GM19025 (cell line): Measurements from ENCODE around the gene ATAD5.

Experiments used
- ATAC-seq: cut with Tn5 transposase; IDR thresholded peaks from one replicate; pipeline ENCODE4 v1.9.1; 2021; ENCODE audit warnings: mild to moderate bottlenecking, low read depth, moderate library complexity; ENCODE audit not compliant: unreplicated experiment

ATAD5 gene

GRCh38 chr17:30823421-30823820, 8.3 kb upstream of the ATAD5 start:
- no peak for ATAC-seq

DNA sequence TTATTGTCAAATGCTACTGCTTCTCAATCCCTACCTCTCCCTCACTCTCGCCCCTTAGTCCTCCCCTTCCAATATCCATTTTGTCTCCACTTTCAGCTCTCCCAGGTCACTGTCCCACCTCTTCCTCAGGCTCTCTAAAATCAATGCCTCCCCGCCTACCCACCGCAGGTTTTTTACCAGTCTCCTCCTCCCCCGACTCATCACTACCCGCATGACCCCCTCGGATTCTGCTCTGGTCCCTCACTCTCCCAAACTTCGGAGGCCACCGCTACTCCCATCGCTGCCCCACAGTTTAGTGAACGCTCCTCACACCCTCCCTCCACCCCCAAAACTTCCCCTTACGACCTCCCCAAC, 7.8 kb upstream of the ATAD5 start:
- no peak for ATAC-seq

DNA sequence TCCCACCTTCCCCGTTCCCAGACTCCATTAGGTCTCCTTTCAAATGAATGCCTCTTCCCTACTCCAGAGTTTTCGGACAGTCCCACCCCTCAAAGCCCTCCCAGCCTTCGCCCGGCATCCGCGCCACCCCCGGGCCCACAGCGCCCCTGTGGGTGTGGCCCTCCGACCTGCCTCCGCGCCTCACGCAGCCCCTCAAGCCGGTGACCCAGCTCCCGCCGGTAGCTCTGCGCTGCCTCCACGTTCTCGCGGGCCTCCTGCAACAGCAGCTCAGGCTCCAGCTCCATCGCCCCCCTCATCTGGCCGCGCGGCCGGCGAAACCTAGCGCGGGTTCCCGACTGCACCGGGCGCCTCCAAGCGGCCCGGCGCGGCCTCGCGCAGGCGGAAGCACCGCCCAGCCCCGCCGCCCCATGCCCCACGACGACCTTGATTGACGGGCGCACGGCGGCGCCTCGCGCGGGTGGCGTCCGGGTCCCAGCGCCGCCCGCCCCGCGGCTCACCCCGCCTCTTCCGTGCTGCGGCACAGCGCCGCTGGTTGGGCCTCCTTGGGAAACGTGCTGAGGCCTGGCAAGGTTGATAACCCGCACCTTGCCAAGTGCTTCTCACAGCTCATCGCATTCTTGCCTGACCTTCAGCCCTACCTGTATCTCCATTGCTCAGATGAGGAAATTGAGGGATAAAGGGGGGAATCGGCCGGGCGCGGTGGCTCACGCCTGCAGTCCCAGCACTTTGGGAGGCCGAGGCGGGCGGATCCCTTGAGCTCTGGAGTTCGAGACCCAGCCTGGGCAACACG, 7.2 kb upstream of the ATAD5 start, which contains the start of gene CRLF3:
Gene CRLF3 (minus strand): TSS at position 337 of the 790 bp plus-strand sequence. CDS start 41 bp downstream, at position 296.
- ATAC-seq = peak; percentile 92

DNA sequence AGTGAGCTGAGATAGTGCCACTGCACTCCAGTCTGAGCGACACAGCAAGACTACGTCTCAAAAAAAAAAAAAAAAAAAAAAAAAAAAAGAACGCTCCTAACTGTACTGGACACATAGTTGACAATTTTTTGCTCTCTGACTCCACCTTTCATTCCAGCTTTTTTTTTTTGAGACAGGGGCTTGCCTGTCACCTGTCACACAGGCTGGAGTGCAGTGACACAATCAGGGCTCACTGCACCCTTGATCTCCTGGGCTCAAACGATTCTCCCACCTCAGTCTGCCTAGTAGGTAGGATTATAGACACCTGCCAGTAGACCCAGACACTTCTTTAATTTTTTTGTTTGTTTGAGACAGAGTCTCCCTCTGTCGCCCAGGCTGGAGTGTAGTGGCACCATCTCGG, 4.7 kb upstream of the ATAD5 start:
- ATAC-seq = no peak

DNA sequence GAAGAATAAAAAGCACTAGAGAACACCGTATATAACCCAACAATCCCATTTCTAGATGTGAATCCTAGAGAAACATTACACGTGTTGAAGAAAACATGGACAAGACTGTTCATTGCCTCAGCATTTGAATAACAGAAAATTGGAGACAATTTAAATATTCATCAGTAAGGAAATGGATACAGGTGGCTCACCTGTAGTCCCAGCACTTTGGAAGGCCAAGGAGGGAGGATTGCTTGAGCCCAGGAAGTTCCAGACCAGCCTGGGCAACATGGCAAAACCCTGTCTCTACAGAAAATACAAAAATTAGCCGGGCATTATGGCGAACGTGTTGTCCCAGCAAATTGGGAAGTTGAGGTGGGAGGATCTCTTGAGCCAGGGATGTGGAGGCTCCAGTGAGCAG, 2.7 kb upstream of the ATAD5 start:
- ATAC-seq = no peak

- no peak for ATAC-seq
Observed at GRCh38 chr17:30831257-30831656, 509 bp upstream of the ATAD5 start.

DNA sequence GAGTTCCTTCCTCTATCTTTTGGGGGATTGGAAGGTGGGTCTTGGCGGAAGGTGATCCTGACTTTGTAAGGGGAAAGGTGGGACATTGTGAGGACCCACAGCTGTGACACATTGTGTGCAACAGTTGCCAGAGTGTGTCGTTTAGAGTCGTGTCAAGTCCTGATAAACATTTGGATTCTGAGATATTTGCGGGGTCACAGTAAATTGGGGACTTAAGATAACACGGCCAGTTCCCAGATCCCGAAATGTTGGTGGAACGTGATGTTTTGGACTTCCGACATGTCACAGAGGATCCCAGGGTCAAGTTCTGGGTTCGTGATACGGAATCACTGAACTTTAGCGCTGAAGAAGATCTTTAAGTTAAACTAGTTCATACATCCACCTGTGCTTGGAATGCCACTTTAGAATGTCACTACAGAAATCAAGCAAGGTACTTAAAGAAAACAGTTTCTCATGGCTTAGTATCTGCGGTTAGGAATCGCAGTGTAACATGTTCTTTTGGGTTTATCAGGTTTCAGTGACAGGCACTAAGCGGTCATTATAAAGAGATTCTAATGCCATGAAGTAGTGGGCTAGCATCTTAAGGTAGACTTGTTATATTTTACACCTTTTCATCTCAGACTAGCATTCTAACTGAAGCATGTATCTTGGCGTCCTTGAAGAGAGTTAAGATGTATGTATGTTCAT, 815 bp downstream of the ATAD5 start:
- no peak for ATAC-seq

GRCh38 chr17:30838202-30838807, 6.5 kb downstream of the ATAD5 start:
- ATAC-seq = no peak

DNA sequence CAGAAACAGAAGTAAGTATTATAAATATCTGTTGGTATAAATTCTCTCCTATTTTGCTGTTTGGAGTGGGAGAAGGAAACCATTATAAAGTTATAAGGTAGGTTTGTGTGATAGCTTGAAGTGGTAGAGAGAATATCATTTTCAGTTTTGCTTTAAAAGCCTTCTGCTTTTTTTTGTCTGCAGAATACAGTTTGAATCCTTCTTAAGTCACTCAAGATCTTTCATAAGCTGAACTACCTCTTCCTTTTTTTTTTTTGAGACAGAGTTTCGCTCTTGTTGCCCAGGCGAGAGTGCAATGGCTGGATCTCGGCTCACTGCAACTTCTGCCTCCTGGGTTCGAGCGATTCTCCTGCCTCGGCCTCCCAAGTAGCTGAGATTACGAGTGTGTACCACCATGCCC, 9.0 kb downstream of the ATAD5 start:
- ATAC-seq = no peak

DNA sequence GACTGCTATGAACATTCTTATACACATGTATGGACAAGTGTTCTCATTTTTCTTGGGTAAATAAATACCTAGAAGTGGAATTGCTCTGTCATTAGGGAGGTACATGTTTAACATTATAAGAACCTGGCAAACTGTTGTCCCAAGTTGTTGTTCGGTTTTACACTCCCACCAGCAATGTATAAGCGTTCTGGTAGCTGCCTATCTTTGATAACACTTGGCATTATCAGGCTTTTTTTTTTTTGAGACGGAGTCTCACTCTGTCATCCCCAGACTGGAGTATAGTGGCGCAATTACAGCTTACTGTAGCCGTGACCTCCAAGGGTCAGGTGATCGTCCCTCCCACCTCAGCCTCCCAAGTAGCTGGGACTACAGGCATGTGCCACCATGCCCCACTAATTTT, 16.3 kb downstream of the ATAD5 start:
- no peak for ATAC-seq

DNA sequence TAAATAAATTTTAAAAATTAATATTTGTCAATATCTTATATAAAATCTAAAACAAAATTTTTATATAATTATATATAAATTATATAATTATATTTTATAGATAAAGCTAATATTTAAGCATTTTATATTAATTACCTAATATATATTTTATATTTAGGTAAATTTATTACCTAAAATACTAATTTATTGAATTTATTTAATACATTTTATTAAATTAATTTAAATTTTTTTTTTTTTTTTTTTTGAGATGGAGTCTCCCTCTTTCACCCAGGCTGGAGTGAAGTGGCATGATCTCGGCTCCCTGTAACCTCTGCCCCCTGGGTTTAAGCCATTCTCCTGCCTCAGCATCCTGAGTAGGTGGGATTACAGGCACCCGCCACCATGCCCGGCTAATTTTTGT, 22.4 kb downstream of the ATAD5 start:
- no peak for ATAC-seq

DNA sequence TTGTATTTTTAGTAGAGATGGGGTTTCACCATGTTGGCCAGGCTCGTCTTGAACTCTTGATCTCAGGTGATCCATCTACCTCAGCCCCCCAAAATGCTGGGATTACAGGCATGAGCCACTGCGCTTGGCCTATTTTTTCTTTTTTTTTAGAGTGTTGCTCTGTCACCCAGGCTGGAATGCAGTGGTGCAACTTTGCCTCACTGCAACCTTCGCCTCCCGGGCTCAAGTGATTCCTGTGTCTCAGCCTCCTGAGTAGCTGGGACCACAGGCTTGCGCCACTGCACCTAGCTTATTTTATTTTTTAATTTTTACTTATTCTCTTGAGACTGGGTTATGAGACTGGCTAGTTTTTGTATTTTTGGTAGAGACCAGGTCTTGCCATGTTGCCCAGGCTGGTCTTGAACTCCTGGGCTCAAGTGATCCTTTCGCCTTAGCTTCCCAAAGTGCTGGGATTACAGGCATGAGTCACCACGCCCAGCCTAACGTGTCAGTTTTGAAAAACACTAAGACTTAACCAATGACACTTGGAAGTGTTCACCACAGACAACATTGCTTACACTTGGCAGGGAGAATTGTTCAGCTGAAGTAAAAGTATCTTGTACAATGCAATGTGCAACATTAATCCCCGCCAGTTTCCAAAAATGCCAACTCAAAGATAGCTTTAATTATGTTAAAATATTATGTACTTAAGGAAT, 26.9 kb downstream of the ATAD5 start:
- ATAC-seq = no peak

DNA sequence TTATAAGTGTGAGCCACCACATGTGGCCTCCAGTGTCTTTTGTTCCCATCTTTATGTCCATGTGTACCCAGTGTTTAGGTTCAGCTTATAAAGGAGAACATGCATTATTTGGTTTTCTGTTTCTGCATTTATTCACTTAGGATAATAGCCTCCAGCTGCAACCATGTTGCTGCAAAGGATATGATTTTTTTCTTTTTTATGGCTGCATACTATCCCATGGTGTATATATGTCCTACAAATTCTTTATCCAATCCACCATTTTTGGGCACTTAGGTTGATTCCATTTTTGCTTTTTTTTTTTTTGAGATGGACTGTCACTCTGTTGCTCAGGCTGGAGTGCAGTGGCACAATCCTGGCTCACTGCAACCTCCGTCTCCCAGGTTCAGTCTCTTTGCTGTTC, 32.9 kb downstream of the ATAD5 start:
- ATAC-seq = no peak

GRCh38 chr17:30869005-30869404, 37.2 kb downstream of the ATAD5 start:
- no peak for ATAC-seq

- ATAC-seq = no peak
Observed at GRCh38 chr17:30886187-30886586, 54.4 kb downstream of the ATAD5 start.

DNA sequence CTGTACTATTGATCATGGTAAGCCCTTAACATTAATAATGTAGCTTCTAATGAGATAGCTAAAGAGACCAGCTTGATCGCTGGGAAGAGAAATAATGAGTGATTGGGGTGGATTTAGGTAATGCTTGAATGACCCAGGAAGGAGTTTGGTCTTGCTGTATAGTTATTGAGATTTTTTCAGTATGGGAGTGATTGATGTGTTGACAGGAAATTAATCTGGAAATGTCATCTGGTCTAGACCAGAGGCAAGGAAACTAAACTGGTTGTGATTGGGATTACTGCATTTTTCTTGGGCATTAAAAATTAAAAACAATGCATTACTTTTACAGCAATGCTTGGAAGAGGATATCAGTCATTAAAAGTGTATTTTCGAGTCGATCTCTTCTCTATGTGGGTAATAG, 62.5 kb downstream of the ATAD5 start:
- ATAC-seq = no peak

DNA sequence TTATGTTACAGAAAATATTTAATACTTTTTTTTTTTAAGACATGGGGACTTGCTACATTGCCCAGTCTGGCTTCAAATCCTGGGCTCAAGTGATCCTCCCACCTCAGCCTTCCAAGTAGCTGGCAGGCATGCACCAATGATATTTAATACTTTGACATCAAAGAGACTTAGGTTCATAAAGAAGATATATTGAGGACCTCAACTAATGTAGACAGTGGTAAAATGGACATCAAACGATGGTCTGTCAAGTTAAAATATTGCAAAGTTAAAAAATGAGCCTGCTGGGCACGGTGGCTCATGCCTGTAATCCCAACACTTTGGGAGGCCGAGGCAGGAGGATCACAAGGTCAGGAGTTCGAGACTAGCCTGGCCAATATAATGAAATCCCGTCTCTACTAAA, 65.5 kb downstream of the ATAD5 start:
- ATAC-seq = no peak

DNA sequence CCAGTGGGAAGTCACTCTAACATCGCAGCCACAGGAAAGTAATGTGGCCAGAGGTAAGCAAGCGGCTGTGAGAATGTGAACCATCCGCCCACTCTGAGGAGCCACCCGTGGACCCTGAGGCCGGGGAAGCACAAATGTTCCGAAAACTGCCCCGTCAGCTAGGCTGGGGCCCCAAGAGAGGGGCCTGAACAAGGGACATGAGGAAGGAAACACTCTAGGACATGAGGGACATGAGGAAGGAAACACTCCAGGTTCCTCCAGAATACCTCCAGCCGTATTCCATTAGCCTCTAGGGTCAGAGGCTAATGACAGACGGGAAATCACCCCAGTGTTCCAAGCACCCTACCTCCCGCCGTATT, 74.0 kb downstream of the ATAD5 start:
- ATAC-seq = peak; percentile 27

DNA sequence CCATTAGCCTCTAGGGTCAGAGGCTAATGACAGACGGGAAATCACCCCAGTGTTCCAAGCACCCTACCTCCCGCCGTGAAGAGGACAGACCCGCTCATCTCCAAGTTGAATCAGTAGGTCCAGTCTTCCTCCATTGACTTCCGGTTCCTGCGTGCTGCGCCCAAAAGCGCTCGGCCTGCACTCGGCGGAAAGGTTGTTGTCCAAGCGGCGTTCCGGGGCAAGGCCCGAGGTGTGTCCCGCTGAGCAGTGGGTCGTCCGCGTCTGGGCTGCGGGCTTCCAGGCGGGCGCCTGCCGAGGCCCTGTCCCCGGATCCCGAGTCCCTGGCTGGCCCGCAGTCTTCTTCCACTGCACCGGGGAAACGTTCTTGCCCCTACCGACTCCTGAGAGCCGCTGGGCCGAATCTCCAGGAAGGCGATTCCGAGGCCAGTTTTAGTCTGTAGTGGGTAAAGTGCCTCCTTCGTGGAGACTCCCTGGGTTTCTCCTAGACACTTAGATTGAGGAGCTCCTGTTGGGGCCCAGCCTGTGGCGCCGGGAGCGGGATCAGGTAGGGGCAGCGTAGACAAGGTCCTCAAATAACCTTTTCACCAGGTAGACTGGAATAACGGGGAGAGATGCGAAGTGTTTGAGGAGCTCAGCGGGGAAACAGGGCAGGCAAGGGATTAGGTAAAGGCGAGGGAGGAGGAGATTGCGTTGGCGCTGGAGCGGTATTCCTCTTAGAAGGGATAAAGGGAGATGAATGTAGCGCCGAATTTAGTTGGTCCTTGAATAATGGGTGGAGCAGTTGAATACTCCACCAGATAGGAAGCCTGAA, 74.5 kb downstream of the ATAD5 start, which contains the start of gene TEFM:
Gene TEFM (minus strand): TSS at position 138 of the 811 bp plus-strand sequence. CDS start 40 bp downstream, at position 98.
- ATAC-seq = peak; percentile 82

DNA sequence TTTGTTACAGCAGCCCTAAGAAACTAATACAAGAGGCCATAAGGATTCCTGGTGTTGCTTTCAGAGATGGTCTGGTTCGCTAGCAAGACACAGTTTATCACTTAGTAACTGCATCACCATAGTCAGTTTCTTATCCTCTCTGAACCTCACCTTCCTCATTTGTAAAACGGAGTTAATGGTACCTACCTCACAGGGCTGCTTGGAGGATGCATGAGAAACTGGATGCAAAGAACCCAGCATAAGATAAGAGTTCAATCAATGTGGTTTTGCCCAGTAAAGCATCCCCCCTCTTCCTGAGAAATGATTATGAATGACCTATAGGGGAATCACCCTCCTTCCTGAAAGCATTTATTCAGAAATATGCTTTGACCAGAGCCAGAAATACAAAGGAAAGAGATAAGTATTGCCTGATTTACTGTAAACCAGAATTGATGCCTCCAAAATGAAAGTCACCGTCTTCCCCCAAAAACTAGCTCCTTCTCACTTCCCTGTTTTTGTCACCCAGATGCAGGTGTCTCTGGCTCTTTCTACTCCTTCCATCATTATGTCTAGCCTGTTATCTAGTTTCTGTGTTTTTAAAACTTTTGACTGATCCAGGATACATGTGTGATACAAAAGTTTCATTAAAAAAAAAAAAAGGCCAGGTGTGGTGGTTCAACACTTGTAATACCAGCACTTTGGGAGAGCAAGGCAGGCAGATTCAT, 77.1 kb downstream of the ATAD5 start:
- no peak for ATAC-seq
